ENCODE data around the gene GDF11. TPM values are rescaled to one million over a fixed set of nuclear protein-coding genes. Genes with fewer than 3 reads are reported as not detected.
"Not testable (repeated sequence)": the region's sequence is repeated elsewhere in the genome, so short reads cannot be mapped to it uniquely, and the experiment has no call there.

GDF11 gene
- total and polyA plus RNA-seq, 11 donors, result 6.9 to 18.2 (median 12.4) TPM

- peaks cover 0 to 48% (median 28%) of the 10 kb centered on the region in 12 donors for H3K4me1 ChIP-seq
- intact Hi-C loops (cut with DNase I), result loop anchor here in 2 of 10 donors (5.0 to 10.0 kb wide), 2 partner anchors 44 to 276 kb away; partner anchors contain the start of gene IKZF4 (in 1 of the 2)
- TF ChIP-seq POLR2A (IDR thresholded peaks at IDR 0.05) (no peak), CTCF (IDR thresholded peaks at IDR 0.05) (no peak)
- no peak for ATAC-seq
- peaks cover 0 to 37% (median 26%) of the 10 kb centered on the region in 9 donors for H3K36me3 ChIP-seq
- no peak overlapping the region for H3K4me3 ChIP-seq
- H3K9me3 ChIP-seq, result no peaks in the 10 kb centered on the region
- H3K27me3 ChIP-seq, result peaks cover 0 to 6% (median 0%) of the 10 kb centered on the region in 9 donors
- 88 to 92% (median 91%) methylated on average over 17 to 18 of the region's 18 CpGs for WGBS, 4 donors
- DNase-seq, result no peak
- peak overlapping the region in 1 of 12 donors; percentile 2 for H3K27ac ChIP-seq
These were observed 5.5 kb downstream of the GDF11 start for GRCh38 chr12:55748230-55748993.

- H3K27ac ChIP-seq, result no peak overlapping the region
- peaks cover 0 to 98% (median 91%) of the 10 kb centered on the region in 9 donors for H3K36me3 ChIP-seq
- H3K9me3 ChIP-seq, result no peaks in the 10 kb centered on the region
- 51 to 54% (median 52%) methylated on average over 2 of the region's 2 CpGs for WGBS, 4 donors
- no peak for TF ChIP-seq CTCF (IDR thresholded peaks at IDR 0.05)
- TF ChIP-seq POLR2A (IDR thresholded peaks at IDR 0.05), result no peak
- H3K27me3 ChIP-seq, result no peaks in the 10 kb centered on the region
- intact Hi-C loops (cut with DNase I), result no loop called here
- ATAC-seq, result no peak
- H3K4me1 ChIP-seq, result no peaks in the 10 kb centered on the region
- DNase-seq, result no peak
- H3K4me3 ChIP-seq, result no peak overlapping the region
These were observed 12.3 kb downstream of the GDF11 start for GRCh38 chr12:55755246-55755645.

GRCh38 chr12:55757701-55758100 lies 14.8 kb downstream of the GDF11 start:
- H3K27ac ChIP-seq, result no peak overlapping the region
- no peaks in the 10 kb centered on the region for H3K4me1 ChIP-seq
- H3K27me3 ChIP-seq, result no peaks in the 10 kb centered on the region
- TF ChIP-seq POLR2A (IDR thresholded peaks at IDR 0.05) (no peak), CTCF (IDR thresholded peaks at IDR 0.05) (no peak)
- ATAC-seq (no peak), DNase-seq (no peak)
- WGBS, 4 donors, result 78 to 86% (median 84%) methylated on average over 2 of the region's 2 CpGs
- H3K9me3 ChIP-seq, result no peaks in the 10 kb centered on the region
- intact Hi-C loops (cut with DNase I), result no loop called here
- peaks cover 0 to 99% (median 84%) of the 10 kb centered on the region in 9 donors for H3K36me3 ChIP-seq
- H3K4me3 ChIP-seq, result no peak overlapping the region

- intact Hi-C loops (cut with DNase I); H3K27ac ChIP-seq; ATAC-seq; H3K9me3 ChIP-seq; H3K4me3 ChIP-seq; H3K27me3 ChIP-seq; DNase-seq; H3K4me1 ChIP-seq: not testable (repeated sequence)
- H3K36me3 ChIP-seq, result peaks cover 0 to 99% (median 80%) of the 10 kb centered on the region in 9 donors
- 98 to 99% (median 99%) methylated on average over 4 of the region's 4 CpGs for WGBS, 4 donors
These were observed 15.7 kb downstream of the GDF11 start for GRCh38 chr12:55758575-55758974.
